Mucosa of descending colon (tissue), 3 donors: ENCODE measurements around the gene UFC1. TPM values are rescaled to one million over a fixed set of nuclear protein-coding genes. Genes with fewer than 3 reads are reported as not detected.

Experiments used
- ATAC-seq: fragments of 200-7000 bp; cut with Tn5 transposase; one replicate; pipeline ENCODE4 v1.9.1; 2020; ENCODE audit warnings: mild to moderate bottlenecking, moderate library complexity
- DNase-seq, 3 donors: peaks; one replicate each; pipeline ENCODE4 v3.0.0-alpha.2; 2020
- H3K36me3 ChIP-seq: fragments of 200-600 bp; one replicate; pipeline ENCODE4 v1.8.0; 2021; ENCODE audit warnings: low read depth, mild to moderate bottlenecking
- H3K4me1 ChIP-seq: fragments of 200-600 bp; one replicate; pipeline ENCODE4 v1.8.0; 2021; ENCODE audit warnings: low read depth, mild to moderate bottlenecking
- H3K4me3 ChIP-seq: fragments of 200-600 bp; one replicate; pipeline ENCODE4 v1.8.0; 2021; ENCODE audit warnings: mild to moderate bottlenecking
- H3K9me3 ChIP-seq: fragments of 200-600 bp; one replicate; pipeline ENCODE4 v1.8.0; 2021; ENCODE audit warnings: mild to moderate bottlenecking
- CTCF ChIP-seq: fragments of 200-600 bp; IDR thresholded peaks from one replicate; pipeline ENCODE4 v1.8.0; 2022; ENCODE audit warnings: antibody characterized with exemption, mild to moderate bottlenecking
- intact Hi-C, 2 donors: fragments of 100-400 bp; cut with DNase I in 1 of 2; cut with micrococcal nuclease in 1 of 2; formaldehyde crosslinking; loops; one replicate each; pipeline versions ENCODE4 v1.11.0 to v1.11.1; 2022; cut with DNase I, micrococcal nuclease
- total RNA-seq, 3 donors: library from RNA; stranded (reverse); fragmentation: NEBNext Ultra II Directional in 2 of 3; extraction: Animal tissue kit (Norgen Biotek cat#: 25700) in 2 of 3; gene quantifications; one replicate each; pipeline versions ENCODE4 v1.2.1 to v1.2.4, GENCODE V29; 2021 to 2023
- donor health status: DM: no; HTN: no; CAD: no; lungs with moderate emphysema.
- donor health status: DM: no; HTN: no; CAD: no.
- donor health status: DM: no; HTN: yes; CAD: no.

Gene UFC1
- total RNA-seq, 3 donors from 2014 or later: 88.6 to 114 (median 90.6) TPM

DNA sequence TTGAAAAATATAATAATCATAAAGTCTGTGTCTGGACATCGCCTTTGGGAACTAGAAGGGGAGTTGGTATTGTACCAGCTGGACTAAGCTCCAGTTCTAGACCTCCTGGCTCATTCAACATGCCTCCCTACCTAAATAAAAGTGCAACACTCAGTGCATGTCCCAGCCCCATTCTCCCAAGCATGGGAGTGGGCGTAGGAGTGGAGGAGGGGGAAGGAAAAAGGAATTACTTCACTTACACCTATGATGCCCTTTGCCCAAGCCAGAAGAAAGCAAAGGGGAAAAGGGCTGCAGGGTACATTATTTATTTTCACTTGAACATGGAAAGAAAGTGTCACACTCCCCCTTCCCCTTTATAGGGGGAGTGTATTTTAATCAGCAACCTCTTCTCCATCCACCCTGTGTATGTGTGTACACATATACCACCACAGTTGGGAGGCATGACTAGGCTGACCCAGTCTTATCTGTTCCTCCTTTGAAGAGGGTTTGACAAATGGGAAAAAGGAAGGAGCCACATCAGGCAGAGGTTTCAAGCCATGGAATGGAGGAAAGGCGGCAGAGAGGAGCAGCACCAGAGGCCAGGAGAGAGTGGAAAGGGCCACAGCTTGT is 32.6 kb upstream of the UFC1 start:
- peaks cover 11% of the 10 kb centered on the region for H3K36me3 ChIP-seq

DNA sequence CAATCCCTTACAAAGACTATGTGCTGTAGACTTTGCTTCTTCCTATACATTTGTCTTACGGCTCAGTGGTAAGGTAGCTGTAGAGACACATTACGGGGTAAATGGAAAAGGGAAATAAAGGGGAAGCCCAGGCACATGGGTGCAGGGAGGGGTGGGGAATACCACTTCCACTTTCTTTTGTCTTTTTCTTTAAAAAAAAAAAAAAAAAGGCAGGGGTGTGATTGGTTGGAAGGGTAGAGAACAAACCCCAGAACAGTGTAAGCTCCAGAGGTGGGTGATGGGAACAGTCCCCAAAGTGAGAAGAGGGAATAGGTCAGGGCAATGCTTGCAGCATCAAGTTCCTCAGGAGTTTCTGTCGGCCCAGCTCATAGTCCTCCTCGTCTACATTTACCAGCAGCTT is 31.9 kb upstream of the UFC1 start:
- intact Hi-C loops: no loop called here
- TF ChIP-seq CTCF: no peak
- Histone ChIP-seq H3K9me3 (no peaks in the 10 kb centered on the region), H3K4me3 (no peak overlapping the region), H3K4me1 (peaks cover 23% of the 10 kb centered on the region), H3K36me3 (peaks cover 11% of the 10 kb centered on the region)
- DNase-seq (no peak), ATAC-seq (no peak)

More for the DNA sequence above, 32.6 kb upstream of the UFC1 start:
- Histone ChIP-seq H3K4me3 (no peak overlapping the region), H3K9me3 (no peaks in the 10 kb centered on the region), H3K4me1 (peaks cover 30% of the 10 kb centered on the region)
- no peak for TF ChIP-seq CTCF
- intact Hi-C loops: no loop called here
- DNase-seq (no peak), ATAC-seq (no peak)

DNA sequence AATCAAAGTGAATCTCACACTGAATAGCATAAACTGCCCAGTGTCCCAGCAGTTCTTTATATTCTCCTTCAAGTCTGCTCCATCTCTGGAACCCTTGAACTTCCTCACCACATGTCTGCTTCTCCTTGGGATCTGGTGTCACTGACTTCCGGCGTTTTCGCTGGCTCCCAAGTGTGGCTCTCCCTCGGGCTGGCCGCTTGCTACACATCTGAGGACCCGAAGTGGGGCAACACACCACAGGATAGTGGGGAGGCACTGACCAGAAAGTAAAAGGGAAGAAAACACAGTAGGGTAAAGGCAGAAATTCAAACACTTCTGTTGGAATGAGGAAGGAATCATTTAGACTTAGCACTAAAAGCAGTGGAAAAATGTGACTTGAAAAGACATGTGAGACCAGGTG is 30.8 kb upstream of the UFC1 start:
- no peaks in the 10 kb centered on the region for H3K9me3 ChIP-seq
- peaks cover 11% of the 10 kb centered on the region for H3K36me3 ChIP-seq
- H3K4me1 ChIP-seq: peaks cover 18% of the 10 kb centered on the region
- DNase-seq (no peak), ATAC-seq (no peak)
- no peak overlapping the region for H3K4me3 ChIP-seq
- intact Hi-C loops: no loop called here
- TF ChIP-seq CTCF: no peak

DNA sequence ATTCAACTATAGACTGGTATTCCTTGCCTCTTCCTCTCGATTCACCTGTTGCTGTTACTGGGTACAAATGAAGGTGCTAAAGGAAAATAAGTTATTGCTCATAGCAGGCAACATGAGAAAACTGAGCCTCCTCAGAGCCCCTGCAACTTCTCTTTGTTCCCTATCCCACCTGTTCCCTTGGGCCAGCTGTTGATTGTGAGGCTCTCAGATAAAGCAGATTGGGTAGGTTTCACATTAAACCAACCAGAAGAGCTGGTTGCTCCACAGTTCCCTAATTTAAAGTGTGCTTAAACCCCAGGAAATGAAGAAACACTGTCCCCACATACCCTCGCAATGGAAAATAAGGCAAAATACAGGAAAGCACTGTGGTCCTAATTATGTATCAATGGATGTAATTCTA is 26.1 kb upstream of the UFC1 start:
- Histone ChIP-seq H3K9me3 (no peaks in the 10 kb centered on the region), H3K4me1 (peaks cover 3% of the 10 kb centered on the region), H3K4me3 (no peak overlapping the region), H3K36me3 (peaks cover 5% of the 10 kb centered on the region)
- ATAC-seq (no peak), DNase-seq (no peak)
- intact Hi-C loops: no loop called here
- no peak for TF ChIP-seq CTCF

- ATAC-seq: no peak
- H3K36me3 ChIP-seq: no peaks in the 10 kb centered on the region
Observed at GRCh38 chr1:161128591-161129420, 25.0 kb upstream of the UFC1 start.

More at GRCh38 chr1:161128591-161129420, 25.0 kb upstream of the UFC1 start:
- Histone ChIP-seq H3K4me1 (peaks cover 8% of the 10 kb centered on the region), H3K9me3 (no peaks in the 10 kb centered on the region), H3K4me3 (no peak overlapping the region)
- no peak for DNase-seq
- TF ChIP-seq CTCF: no peak
- intact Hi-C loops: no loop called here
